HG03457 (cell line): ENCODE results near the gene RNF222.
"Not testable (repeated sequence)": the region's sequence is repeated elsewhere in the genome, so short reads cannot be mapped to it uniquely, and the experiment has no call there.

ENCODE experiments used
- ATAC-seq: cut with Tn5 transposase; IDR thresholded peaks from one replicate; pipeline ENCODE4 v1.9.1; 2021; ENCODE audit warnings: moderate number of reproducible peaks; ENCODE audit not compliant: unreplicated experiment

RNF222 gene

DNA sequence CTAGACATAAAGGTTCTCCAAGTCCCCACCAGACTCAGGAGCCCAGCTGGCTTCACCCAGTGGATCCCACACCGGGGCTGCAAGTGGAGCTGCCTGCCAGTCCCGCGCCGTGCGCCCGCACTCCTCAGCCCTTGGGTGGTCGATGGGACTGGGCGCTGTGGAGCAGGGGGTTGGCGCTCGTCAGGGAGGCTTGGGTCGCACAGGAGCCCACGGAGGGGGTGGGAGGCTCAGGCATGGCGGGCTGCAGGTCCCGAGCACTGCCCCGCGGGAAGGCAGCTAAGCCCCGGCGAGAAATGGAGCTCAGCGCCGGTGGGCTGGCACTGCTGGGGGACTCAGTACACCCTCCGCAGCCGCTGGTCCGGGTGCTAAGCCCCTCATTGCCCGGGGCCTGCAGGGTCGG lies 50.6 kb downstream of the RNF222 start:
- ATAC-seq = not testable (repeated sequence)

DNA sequence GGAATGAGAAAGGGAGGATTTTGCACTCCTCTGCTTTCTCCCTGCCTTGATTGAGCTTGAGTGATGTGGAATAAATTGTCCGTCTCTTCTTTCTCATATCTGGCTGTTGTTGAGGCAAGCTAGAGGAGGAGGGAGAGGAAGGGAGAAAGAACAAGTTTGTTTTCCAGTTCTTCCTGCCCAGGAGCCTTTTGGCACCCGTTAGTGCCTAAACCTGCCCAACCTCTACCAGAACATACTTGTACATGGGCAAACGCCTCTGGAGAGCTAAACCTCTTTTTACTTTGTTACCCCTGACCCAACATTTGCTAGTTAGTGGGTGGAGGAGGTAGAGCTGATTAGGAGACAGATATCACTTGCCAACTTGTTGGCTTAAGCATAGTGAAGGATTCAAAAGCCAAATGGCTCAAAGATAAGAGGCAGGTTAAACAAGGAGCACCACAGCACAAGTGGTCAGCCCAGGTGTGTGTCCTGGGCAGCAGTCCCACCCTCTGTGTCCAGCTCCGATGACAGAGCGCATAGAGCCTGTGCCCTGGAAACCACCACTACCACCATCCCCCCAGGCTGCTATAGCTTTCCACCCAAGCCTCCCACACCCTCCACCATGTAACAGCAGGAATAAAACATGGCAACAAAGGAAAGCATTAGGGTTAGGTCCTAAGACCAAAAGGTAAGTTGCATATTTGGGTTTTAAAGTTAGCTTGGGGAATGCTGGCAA lies 51.5 kb downstream of the RNF222 start:
- ATAC-seq = no peak

DNA sequence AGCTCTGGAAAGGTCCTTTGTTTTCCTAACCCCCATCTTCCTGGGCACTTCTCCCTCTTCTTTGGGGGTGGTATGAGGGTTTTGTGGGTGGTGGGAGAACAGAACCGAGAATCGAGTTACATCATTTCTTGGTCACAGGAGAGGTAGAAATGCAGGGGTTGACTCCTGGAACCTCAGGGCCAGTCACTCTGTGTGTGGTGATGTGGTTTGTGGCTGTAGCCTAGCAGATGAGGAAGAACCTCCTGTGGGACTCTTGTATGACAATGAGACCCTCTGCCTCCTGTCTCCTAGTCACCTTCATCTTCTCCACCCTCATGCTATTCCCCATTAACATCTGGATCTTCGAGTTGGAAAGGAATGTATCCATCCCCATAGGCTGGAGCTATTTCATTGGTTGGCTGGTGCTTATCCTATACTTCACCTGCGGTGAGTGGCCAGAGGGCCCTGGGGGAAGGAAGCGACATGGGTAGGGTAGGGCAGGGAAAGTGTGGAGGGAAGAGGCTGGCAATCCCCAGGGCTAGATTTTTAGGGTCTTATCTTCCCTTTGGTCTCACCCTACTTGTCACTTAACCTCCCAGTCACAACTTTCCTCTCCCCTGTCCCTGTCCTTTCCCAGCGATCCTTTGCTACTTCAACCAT lies 52.5 kb downstream of the RNF222 start:
- ATAC-seq = no peak

DNA sequence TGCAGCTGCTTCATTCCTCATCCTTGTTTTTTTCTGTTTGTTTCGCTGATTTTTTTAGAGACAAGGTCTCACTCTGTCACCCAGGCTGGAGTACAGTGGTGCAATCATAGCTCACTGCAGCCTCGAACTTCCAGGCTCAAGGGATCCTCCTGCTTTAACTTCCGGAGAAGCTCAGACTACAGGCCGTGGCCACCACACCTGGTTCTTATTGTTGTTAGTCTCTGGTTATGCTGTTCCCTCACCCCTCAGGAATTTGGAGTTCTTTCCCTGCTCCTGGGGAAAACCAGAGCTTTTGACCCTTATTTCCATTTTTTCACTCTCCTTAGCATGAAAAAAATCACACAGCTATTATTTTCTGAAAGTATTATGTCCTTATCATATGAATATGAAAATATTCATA lies 56.2 kb downstream of the RNF222 start:
- ATAC-seq = no peak
